Stomach smooth muscle (tissue), 2 donors: ENCODE data around the gene ANO9.

Experiments used
- H3K27ac ChIP-seq: one replicate; pipeline ENCODE4 v1.7.0; 2013; ENCODE audit warnings: mild to moderate bottlenecking, low read length, inconsistent platforms
- H3K27me3 ChIP-seq, 2 donors: one replicate each; pipeline ENCODE4 v1.7.0; 2013; ENCODE audit warnings: low read length in 2 of 2; ENCODE audit not compliant: insufficient read depth in 2 of 2, control insufficient read depth in 1 of 2
- H3K36me3 ChIP-seq, 2 donors: one replicate each; pipeline ENCODE4 v1.7.0; 2013; ENCODE audit warnings: low read length in 2 of 2; ENCODE audit not compliant: control insufficient read depth in 2 of 2, insufficient read depth in 2 of 2
- H3K4me1 ChIP-seq: one replicate; pipeline ENCODE4 v1.7.0; 2013; ENCODE audit warnings: low read length; ENCODE audit not compliant: control insufficient read depth, insufficient read depth
- H3K4me3 ChIP-seq, 2 donors: one replicate each; pipeline ENCODE4 v1.7.0; 2013; ENCODE audit warnings: low read length in 2 of 2
- H3K9ac ChIP-seq, 2 donors: one replicate each; pipeline ENCODE4 v1.7.0; 2013; ENCODE audit warnings: low read length in 2 of 2, mild to moderate bottlenecking in 1 of 2
- H3K9me3 ChIP-seq, 2 donors: one replicate each; pipeline ENCODE4 v1.7.0; 2013; ENCODE audit warnings: low read length in 2 of 2; ENCODE audit not compliant: control insufficient read depth in 2 of 2
- donor health status: healthy.
- donor health status: Pancreatic carcinoma.

The ANO9 gene

DNA sequence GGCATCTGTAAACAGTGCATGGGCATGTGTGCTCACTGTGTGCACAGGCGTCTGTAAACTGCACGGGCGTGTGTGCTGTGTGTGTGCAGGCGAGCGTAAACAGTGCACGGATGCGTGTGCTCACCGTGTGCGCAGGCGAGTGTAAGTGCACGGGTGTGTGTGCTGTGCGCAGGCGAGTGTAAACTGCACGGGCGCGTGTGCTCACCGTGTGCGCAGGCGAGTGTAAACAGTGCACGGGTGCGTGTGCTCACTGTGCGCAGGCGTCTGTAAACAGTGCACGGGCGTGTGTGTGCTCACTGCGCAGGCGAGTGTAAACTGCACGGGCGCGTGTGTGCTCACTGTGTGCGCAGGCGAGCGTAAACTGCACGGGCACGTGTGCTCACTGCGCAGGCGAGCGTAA, 42.8 kb upstream of the ANO9 start:
- peaks cover 0 to under 1% of the 10 kb centered on the region in 2 donors for H3K36me3 ChIP-seq
- H3K9ac ChIP-seq: no peak overlapping the region
- H3K4me3 ChIP-seq: no peak overlapping the region
- no peaks in the 10 kb centered on the region for H3K9me3 ChIP-seq
- no peaks in the 10 kb centered on the region for H3K27me3 ChIP-seq
- no peak overlapping the region for H3K27ac ChIP-seq
- H3K4me1 ChIP-seq: no peaks in the 10 kb centered on the region

DNA sequence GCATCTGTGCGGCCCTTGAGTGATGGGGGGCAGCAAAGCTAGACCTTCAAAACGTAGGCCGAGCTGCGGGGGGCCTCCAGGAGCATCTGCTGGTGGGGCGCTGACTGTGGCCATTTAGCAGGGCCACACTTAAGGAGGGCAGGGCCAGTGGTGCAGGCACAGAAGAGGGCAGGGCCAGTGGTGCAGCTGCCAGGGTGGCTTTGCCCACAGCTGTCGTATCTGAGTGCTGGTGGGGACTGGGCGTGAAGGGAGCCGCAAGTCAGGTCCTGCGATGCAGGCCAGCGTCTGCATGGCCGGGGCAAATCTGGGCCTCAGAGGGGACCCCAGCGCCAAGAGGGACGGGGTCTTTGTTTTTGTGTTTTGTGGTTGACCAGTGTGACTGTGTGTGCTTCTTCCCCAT, 37.5 kb upstream of the ANO9 start:
- Histone ChIP-seq H3K4me1 (no peaks in the 10 kb centered on the region), H3K4me3 (no peak overlapping the region), H3K9ac (no peak overlapping the region), H3K27me3 (no peaks in the 10 kb centered on the region), H3K36me3 (peaks cover 5 to 8% of the 10 kb centered on the region in 2 donors), H3K27ac (no peak overlapping the region), H3K9me3 (no peaks in the 10 kb centered on the region)

DNA sequence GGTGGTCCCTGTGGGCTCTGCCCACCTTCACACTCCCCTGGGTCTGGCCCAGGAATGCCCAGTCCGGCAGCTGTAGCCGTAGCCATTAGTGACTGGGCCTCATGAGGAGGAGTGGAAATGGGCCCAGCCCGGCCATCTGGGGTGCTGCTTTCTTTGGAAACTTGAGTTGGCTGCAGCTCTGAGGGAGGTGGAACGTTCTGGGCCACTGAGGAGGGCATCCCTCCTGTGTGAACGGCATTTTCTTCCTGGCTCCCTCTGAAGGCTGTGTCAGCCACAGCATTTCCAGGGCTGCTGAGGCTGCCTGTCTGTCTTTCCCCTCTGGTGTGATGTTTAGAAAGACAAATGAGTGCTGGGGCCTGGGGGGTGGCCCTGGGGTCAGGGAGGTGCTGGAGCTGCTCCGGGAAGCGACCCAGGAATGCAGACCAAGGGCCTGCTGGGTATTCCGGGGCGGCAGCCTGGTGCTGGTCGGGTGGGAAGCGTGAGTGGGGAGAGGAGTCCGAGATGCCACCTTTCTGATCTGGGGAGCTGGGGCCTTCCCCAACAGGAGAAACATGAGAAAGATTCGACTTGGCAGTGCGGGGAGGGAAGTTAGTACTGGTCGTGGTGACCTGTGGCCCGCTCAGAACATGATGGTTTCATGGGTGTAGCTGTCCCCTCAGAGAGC, 35.4 kb upstream of the ANO9 start:
- Histone ChIP-seq H3K4me3 (no peak overlapping the region), H3K27me3 (no peaks in the 10 kb centered on the region), H3K9me3 (no peaks in the 10 kb centered on the region), H3K4me1 (no peaks in the 10 kb centered on the region), H3K36me3 (peaks cover 5 to 8% of the 10 kb centered on the region in 2 donors), H3K9ac (no peak overlapping the region), H3K27ac (no peak overlapping the region)

DNA sequence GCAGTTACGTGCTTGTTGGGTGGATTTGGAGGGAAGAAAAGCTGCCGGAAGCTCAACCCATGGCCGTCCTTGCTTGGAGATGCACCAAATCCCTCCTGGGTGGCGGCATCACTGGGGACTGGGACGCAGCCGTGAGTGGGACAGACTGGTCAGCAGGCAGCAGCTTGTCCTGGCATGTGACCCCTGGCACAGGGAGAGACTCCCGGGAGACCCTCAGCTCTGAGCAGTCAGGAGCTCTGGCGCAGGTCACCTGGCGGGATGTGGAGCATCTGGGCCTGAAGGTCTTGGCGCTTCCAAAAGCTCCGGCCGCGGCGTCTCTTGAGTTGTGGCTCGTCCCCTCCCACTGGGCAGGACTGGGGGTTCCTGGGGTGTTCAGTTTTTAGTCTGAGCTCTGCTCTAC, 34.6 kb upstream of the ANO9 start:
- Histone ChIP-seq H3K4me3 (no peak overlapping the region), H3K9ac (no peak overlapping the region), H3K9me3 (no peaks in the 10 kb centered on the region), H3K27me3 (no peaks in the 10 kb centered on the region), H3K4me1 (no peaks in the 10 kb centered on the region), H3K36me3 (peaks cover 5 to 8% of the 10 kb centered on the region in 2 donors), H3K27ac (no peak overlapping the region)

DNA sequence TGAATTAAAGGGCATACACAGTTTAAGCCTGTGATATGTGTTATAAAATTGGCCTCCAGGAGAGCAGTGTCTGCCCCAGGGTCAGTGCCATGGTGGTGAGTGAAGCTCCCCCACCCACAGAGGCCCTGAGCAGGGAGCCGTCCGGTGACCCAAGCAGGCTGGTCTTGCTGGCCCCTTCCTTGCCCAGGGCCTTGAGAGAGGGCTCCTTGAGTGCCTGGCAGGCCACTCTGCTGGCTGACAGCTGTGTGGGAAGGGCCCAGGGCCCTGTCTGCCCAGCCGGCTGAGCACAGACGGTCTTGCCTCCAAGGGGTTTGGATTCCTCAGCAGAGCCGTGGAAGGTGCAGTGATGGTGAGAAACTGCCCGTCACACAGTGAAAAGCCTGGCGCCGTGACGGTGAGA, 34.1 kb upstream of the ANO9 start:
- H3K27me3 ChIP-seq: no peaks in the 10 kb centered on the region
- H3K4me3 ChIP-seq: no peak overlapping the region
- H3K4me1 ChIP-seq: no peaks in the 10 kb centered on the region
- no peak overlapping the region for H3K9ac ChIP-seq
- no peaks in the 10 kb centered on the region for H3K9me3 ChIP-seq
- H3K27ac ChIP-seq: no peak overlapping the region
- H3K36me3 ChIP-seq: peaks cover 5 to 8% of the 10 kb centered on the region in 2 donors

DNA sequence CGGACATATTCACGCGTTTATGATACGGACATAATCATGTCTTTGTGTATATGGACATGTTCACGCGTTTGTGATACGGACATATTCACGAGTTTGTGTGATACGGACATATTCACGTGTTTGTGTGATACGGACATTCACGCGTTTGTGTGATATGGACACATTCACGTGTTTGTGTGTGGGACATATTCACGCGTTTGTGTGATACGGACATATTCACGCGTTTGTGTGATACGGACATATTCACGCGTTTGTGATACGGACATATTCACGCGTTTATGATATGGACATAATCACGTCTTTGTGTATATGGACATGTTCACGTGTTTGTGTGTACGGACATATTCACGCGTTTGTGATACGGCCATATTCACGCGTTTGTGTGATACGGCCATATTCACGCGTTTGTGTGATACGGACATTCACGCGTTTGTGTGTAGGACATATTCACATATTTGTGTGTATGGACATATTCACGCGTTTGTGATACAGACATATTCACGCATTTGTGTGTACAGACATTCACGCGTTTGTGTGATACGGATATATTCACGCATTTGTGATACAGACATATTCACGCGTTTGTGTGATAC, 33.2 kb upstream of the ANO9 start:
- H3K4me1 ChIP-seq: peaks cover 3% of the 10 kb centered on the region
- no peaks in the 10 kb centered on the region for H3K27me3 ChIP-seq
- H3K9me3 ChIP-seq: no peaks in the 10 kb centered on the region
- peaks cover 5 to 8% of the 10 kb centered on the region in 2 donors for H3K36me3 ChIP-seq
- no peak overlapping the region for H3K27ac ChIP-seq
- H3K4me3 ChIP-seq: no peak overlapping the region
- H3K9ac ChIP-seq: no peak overlapping the region

DNA sequence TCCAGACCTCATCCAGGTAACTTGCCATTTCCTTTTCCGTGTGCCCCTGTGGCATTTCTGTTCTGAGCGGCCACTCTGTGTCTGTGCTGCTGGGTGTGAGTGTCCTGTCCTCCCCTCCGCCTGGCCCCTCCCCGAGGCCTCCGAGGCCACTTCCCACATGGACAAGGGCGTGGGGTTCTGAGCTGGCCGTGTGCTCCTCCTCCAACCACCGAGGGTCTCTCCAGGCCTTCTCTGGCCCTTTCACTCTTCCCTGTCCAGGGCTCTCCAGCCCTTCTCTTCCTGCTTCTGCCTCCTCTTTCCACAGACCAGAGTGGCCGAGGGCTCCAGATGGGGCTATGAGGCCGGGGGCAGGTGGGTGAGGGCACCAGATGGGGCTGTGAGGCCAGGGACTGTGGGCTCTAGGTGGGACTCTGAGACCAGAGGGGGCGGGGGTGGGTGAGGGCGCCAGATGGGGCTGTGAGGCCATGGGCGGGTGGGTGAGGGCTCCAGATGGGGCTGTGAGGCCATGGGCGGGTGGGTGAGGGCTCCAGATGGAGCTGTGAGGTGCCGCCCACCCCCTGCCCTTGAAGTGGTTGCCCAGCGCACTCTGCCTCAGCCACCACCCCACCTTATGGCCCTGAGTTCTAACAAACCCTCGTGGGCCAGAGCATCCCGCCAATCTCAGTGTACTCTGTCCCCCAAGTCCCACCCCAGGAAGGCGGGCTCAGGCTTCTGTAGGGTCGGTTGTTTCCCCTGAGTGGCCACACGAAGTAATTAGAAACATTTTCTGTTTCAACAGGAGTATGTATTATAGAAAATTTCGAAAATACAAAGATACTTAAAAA, 32.4 kb upstream of the ANO9 start:
- H3K4me1 ChIP-seq: peaks cover 12% of the 10 kb centered on the region
- H3K4me3 ChIP-seq: no peak overlapping the region
- H3K36me3 ChIP-seq: peaks cover 5 to 6% of the 10 kb centered on the region in 2 donors
- H3K27ac ChIP-seq: no peak overlapping the region
- no peaks in the 10 kb centered on the region for H3K9me3 ChIP-seq
- no peak overlapping the region for H3K9ac ChIP-seq
- no peaks in the 10 kb centered on the region for H3K27me3 ChIP-seq

DNA sequence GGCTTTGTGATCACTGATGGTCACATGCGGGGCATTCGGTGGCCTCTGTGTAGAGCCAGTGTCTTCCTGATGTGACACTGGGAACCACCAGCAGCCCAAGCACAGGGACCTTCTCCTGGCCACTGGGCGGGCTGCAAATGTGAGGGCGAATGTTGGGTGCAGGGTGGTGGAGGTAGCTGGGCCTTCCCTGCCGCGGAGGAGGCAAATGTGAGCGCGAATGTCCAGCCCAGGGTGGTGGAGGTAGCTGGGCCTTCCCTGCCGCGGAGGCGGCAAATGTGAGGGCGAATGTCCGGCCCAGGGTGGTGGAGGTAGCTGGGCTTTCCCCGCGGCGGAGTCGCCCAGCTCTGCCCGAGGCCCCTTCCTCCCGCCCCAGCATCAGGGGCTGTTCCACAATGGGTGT, 31.6 kb upstream of the ANO9 start:
- Histone ChIP-seq H3K27me3 (no peaks in the 10 kb centered on the region), H3K4me3 (no peak overlapping the region), H3K9ac (no peak overlapping the region), H3K9me3 (no peaks in the 10 kb centered on the region), H3K36me3 (peaks cover 5 to 6% of the 10 kb centered on the region in 2 donors), H3K27ac (no peak overlapping the region), H3K4me1 (peaks cover 14% of the 10 kb centered on the region)

DNA sequence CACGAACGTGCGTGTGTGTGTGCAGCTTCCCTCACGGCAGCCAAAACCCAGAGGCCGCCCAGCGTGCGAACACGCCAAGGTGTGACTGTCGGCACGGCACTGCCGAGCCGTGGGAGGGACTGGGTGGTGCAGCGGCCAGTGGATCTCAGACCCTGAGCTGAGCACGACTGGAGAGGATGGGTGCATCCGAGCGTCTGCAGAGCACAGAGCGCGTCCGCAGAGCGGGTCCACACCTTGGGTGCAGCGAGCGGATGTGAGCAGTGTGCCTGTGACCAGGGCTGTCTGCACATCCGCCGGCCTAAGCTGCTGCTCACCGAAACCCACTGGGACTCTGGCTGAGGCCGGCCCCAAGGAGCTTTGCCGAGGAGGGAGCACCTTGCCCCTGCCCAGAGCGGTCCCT, 31.0 kb upstream of the ANO9 start:
- no peak overlapping the region for H3K4me3 ChIP-seq
- peaks cover 5 to 6% of the 10 kb centered on the region in 2 donors for H3K36me3 ChIP-seq
- no peaks in the 10 kb centered on the region for H3K27me3 ChIP-seq
- no peaks in the 10 kb centered on the region for H3K9me3 ChIP-seq
- peaks cover 14% of the 10 kb centered on the region for H3K4me1 ChIP-seq
- no peak overlapping the region for H3K9ac ChIP-seq
- no peak overlapping the region for H3K27ac ChIP-seq

DNA sequence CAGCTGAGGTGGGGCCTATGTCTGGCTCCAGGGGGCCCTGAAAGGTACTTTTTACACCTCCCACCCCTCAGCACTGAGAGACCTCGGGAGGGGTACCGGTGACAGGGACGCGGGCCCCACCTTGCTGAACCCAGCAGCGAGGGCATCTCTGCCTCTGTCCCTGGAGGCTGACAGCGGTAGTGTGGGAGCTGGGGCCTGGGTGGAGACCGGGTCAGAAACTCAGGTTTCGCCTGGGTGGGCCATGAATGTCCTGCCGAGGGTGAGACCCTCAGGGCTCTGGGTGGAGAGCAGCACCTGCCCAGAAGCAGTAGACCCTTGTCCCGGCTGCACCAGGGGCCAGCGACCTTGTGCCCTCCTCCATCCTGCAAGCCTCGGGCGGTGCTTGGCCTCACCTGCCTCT, 30.5 kb upstream of the ANO9 start:
- Histone ChIP-seq H3K27me3 (no peaks in the 10 kb centered on the region), H3K36me3 (peaks cover 5 to 6% of the 10 kb centered on the region in 2 donors), H3K27ac (no peak overlapping the region), H3K9ac (no peak overlapping the region), H3K4me1 (peaks cover 14% of the 10 kb centered on the region), H3K4me3 (no peak overlapping the region), H3K9me3 (no peaks in the 10 kb centered on the region)
